Hepatocyte (in vitro differentiated cells): ENCODE data around the gene SPOPL.

Source experiments
- EZH2 ChIP-seq: fragments of 200-600 bp; sonication (generic); IDR thresholded peaks from 2 replicates; pipeline ENCODE4 v1.6.1; 2016; ENCODE audit warnings: antibody characterized with exemption, mild to moderate bottlenecking, borderline replicate concordance
- EZH2phosphoT487 ChIP-seq: fragments of 200-600 bp; sonication (generic); IDR thresholded peaks from one replicate; pipeline ENCODE4 v1.6.1; 2018; ENCODE audit warnings: antibody characterized with exemption, mild to moderate bottlenecking, low read depth, moderate library complexity; ENCODE audit not compliant: unreplicated experiment, severe bottlenecking
- TF ChIP-seq, protein P1 (sequence below): fragments of 200-600 bp; sonication (generic); IDR thresholded peaks from 2 replicates; pipeline ENCODE4 v1.5.1; 2016; ENCODE audit warnings: antibody characterized with exemption, mild to moderate bottlenecking; ENCODE audit not compliant: poor library complexity

DNA sequence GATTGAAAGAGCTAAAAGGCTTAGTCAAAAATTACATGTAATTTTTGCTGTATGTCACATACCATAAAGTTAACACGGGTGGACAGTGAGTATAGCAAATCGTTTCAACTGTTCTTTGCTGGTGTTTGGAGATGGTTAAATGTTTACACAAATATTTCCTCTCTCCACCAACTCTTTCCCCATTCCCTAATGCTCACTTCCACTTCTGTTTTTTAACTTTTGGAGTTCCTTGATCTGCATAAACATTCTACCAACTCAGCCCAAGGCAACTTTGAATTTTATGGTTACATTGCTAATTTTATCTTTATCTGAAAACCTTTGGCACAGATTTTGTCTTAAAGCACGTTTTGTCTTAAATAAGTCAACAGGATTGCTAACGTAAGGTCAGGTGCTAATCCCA lies 1.9 kb upstream of the SPOPL start:
- TF ChIP-seq, protein P1, sequence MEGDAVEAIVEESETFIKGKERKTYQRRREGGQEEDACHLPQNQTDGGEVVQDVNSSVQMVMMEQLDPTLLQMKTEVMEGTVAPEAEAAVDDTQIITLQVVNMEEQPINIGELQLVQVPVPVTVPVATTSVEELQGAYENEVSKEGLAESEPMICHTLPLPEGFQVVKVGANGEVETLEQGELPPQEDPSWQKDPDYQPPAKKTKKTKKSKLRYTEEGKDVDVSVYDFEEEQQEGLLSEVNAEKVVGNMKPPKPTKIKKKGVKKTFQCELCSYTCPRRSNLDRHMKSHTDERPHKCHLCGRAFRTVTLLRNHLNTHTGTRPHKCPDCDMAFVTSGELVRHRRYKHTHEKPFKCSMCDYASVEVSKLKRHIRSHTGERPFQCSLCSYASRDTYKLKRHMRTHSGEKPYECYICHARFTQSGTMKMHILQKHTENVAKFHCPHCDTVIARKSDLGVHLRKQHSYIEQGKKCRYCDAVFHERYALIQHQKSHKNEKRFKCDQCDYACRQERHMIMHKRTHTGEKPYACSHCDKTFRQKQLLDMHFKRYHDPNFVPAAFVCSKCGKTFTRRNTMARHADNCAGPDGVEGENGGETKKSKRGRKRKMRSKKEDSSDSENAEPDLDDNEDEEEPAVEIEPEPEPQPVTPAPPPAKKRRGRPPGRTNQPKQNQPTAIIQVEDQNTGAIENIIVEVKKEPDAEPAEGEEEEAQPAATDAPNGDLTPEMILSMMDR, result no peak
- TF ChIP-seq EZH2 (no peak), EZH2phosphoT487 (no peak)
